MV-4-11 (cell line): ENCODE results near the gene NAIF1.
"Not testable (repeated sequence)": the region's sequence is repeated elsewhere in the genome, so short reads cannot be mapped to it uniquely, and the experiment has no call there.

Source experiments
- DNase-seq: peaks from one replicate; lab custom pipeline; 2025; lab: John Stamatoyannopoulos, UW

The NAIF1 gene

GRCh38 chr9:128059365-128059983 is 7.6 kb downstream of the NAIF1 start:
- no peak for DNase-seq

GRCh38 chr9:128057724-128058409 is 9.3 kb downstream of the NAIF1 start:
- no peak for DNase-seq

GRCh38 chr9:128056887-128057723 is 10.0 kb downstream of the NAIF1 start:
- DNase-seq, result peak; percentile 24

- no peak for DNase-seq
Observed at GRCh38 chr9:128056086-128056485, 11.0 kb downstream of the NAIF1 start.

GRCh38 chr9:128055344-128056040 is 11.6 kb downstream of the NAIF1 start:
- peak; percentile 61 for DNase-seq

- no peak for DNase-seq
Observed at GRCh38 chr9:128054087-128054486, 13.0 kb downstream of the NAIF1 start.

- peak; percentile 99 for DNase-seq
Observed at GRCh38 chr9:128053560-128053959, 13.6 kb downstream of the NAIF1 start.

- DNase-seq, result no peak
Observed at GRCh38 chr9:128051932-128052709, 15.0 kb downstream of the NAIF1 start.

- no peak for DNase-seq
Observed at GRCh38 chr9:128049843-128050242, 17.3 kb downstream of the NAIF1 start.

- no peak for DNase-seq
Observed at GRCh38 chr9:128048663-128049062, 18.5 kb downstream of the NAIF1 start.

GRCh38 chr9:128047231-128047630 is 19.9 kb downstream of the NAIF1 start:
- no peak for DNase-seq

- DNase-seq, result no peak
Observed at GRCh38 chr9:128045831-128046230, 21.3 kb downstream of the NAIF1 start.

GRCh38 chr9:128045409-128045808 is 21.7 kb downstream of the NAIF1 start:
- DNase-seq, result not testable (repeated sequence)

- no peak for DNase-seq
Observed at GRCh38 chr9:128043467-128043868, 23.7 kb downstream of the NAIF1 start.

GRCh38 chr9:128042043-128042442 is 25.1 kb downstream of the NAIF1 start:
- DNase-seq, result no peak

GRCh38 chr9:128040783-128041182 is 26.3 kb downstream of the NAIF1 start:
- DNase-seq, result not testable (repeated sequence)

- DNase-seq, result not testable (repeated sequence)
Observed at GRCh38 chr9:128036522-128036921, 30.6 kb downstream of the NAIF1 start.

- peak; percentile 59 for DNase-seq
Observed at GRCh38 chr9:128034821-128035652, 32.1 kb downstream of the NAIF1 start.

GRCh38 chr9:128033609-128034008 is 33.5 kb downstream of the NAIF1 start:
- no peak for DNase-seq

- no peak for DNase-seq
Observed at GRCh38 chr9:128027705-128028104, 39.4 kb downstream of the NAIF1 start.
